ENCODE results near the gene PRSS33.

GRCh38 chr16:2821487-2822157, 34.3 kb upstream of the PRSS33 start:
- TF ChIP-seq POLR2A (IDR thresholded peaks at IDR 0.05; ENCODE audit: low read depth, low read length), result no peak
- no peak for TF ChIP-seq POLR2AphosphoS5 (IDR thresholded peaks at IDR 0.05; ENCODE audit: low read depth, low read length)

Measured in GM12891 (cell line).